Gastroesophageal sphincter (tissue), 3 donors: ENCODE results near the gene MARVELD2.

Experiments
- EP300 ChIP-seq: sonication (generic); formaldehyde crosslinking; IDR thresholded peaks from one replicate; pipeline ENCODE4 v1.6.1; 2017; ENCODE audit warnings: antibody characterized with exemption, mild to moderate bottlenecking
- POLR2A ChIP-seq, 2 donors: fragments of 450-650 bp; IDR thresholded peaks; one replicate each; pipeline ENCODE4 v1.6.1; 2017; ENCODE audit warnings: antibody characterized with exemption in 2 of 2, mild to moderate bottlenecking in 2 of 2, moderate library complexity in 1 of 2
- POLR2AphosphoS5 ChIP-seq: sonication (generic); formaldehyde crosslinking; IDR thresholded peaks from one replicate; pipeline ENCODE4 v1.6.1; 2017; ENCODE audit warnings: antibody characterized with exemption
- TF ChIP-seq, protein P1 (sequence below), 4 experiments: fragments of 200-600 bp in 2 of 4; fragments of 450-650 bp in 2 of 4; sonication (generic) in 1 of 4; IDR thresholded peaks; one replicate each; pipeline ENCODE4 v1.5.1; 2017 to 2019; ENCODE audit warnings: antibody characterized with exemption in 4 of 4, mild to moderate bottlenecking in 2 of 4, moderate library complexity in 2 of 4

DNA sequence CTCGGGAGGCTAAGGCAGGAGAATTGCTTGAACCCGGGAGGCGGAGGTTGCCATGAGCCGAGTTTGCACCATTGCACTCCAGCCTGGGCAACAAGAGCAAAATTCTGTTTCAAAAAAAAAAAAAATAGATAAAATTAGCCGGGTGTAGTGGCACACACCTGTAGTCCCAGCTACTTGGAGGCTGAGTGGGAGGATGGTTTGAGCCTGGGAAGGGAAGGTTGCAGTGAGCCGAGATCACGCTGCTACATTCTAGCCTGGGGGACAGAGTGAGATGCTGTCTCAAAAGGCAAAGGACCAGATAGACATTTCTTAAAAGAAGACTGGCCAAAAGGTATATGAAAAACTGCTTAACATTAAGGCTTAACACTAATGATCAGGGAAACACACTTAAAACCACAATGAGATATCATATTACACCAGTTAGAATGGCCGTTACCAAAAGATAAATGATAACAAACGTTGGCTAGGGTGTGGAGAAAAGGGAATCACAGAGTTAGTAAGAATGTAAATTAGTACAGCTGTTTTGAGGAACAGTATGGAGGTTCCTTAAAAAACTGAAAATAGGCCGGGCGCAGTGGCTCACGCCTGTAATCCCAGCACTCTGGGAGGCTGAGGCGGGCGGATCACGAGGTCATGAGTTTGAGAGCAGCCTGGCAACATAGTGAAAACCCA is 10.1 kb upstream of the MARVELD2 start:
- TF ChIP-seq, protein P1, sequence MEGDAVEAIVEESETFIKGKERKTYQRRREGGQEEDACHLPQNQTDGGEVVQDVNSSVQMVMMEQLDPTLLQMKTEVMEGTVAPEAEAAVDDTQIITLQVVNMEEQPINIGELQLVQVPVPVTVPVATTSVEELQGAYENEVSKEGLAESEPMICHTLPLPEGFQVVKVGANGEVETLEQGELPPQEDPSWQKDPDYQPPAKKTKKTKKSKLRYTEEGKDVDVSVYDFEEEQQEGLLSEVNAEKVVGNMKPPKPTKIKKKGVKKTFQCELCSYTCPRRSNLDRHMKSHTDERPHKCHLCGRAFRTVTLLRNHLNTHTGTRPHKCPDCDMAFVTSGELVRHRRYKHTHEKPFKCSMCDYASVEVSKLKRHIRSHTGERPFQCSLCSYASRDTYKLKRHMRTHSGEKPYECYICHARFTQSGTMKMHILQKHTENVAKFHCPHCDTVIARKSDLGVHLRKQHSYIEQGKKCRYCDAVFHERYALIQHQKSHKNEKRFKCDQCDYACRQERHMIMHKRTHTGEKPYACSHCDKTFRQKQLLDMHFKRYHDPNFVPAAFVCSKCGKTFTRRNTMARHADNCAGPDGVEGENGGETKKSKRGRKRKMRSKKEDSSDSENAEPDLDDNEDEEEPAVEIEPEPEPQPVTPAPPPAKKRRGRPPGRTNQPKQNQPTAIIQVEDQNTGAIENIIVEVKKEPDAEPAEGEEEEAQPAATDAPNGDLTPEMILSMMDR (IDR thresholded peaks at IDR 0.05) = no peak
- no peak for TF ChIP-seq EP300
- no peak for TF ChIP-seq POLR2AphosphoS5
- no peak for TF ChIP-seq POLR2A (IDR thresholded peaks at IDR 0.05)
